Pancreas (tissue), 10 donors: Measurements from ENCODE around the gene MYBPHL. TPM values are rescaled to one million over a fixed set of nuclear protein-coding genes. Genes with fewer than 3 reads are reported as not detected.

Source experiments
- ATAC-seq, 4 donors: fragments of 200-7000 bp; cut with Tn5 transposase; one replicate each; pipeline versions ENCODE4 v1.8.0 to v1.9.1; 2020; ENCODE audit warnings: mild to moderate bottlenecking in 4 of 4, moderate library complexity in 4 of 4
- DNase-seq, 6 donors: peaks; one replicate each; pipeline ENCODE4 v3.0.0-alpha.2; 2020
- FAIRE-seq: peaks from 2 replicates; lab custom pipeline; 2012; peaks lifted over from hg19 to GRCh38; lab: Jason Lieb, UNC
- H3K27ac ChIP-seq, 4 donors: fragments of 200-600 bp; sonication (generic); 1 replicate in 3 of 4; 2 replicates in 1 of 4; pipeline versions ENCODE4 v1.5.0 to v1.8.0; 2020
- H3K27me3 ChIP-seq, 4 donors: fragments of 200-600 bp; one replicate each; pipeline ENCODE4 v1.8.0; 2021
- H3K36me3 ChIP-seq, 3 donors: fragments of 200-600 bp; sonication (generic) in 1 of 3; one replicate each; pipeline versions ENCODE4 v1.5.0 to v1.8.0; 2020 to 2021
- H3K4me1 ChIP-seq, 3 donors: fragments of 200-600 bp; one replicate each; pipeline ENCODE4 v1.8.0; 2021
- H3K4me3 ChIP-seq, 4 donors: fragments of 200-600 bp; sonication (generic) in 2 of 4; one replicate each; pipeline versions ENCODE4 v1.5.0 to v1.8.0; 2020 to 2021
- H3K9me3 ChIP-seq, 4 donors: fragments of 200-600 bp; one replicate each; pipeline ENCODE4 v1.8.0; 2021
- WGBS, 2 donors: extraction: QIAGEN DNeasy Blood & Tissue Kit; methylation state at CpG; one replicate each; pipeline ENCODE4 v1.1.7; 2013; 5-methylcytosine and 5-hydroxymethylcytosine counted together
- intact Hi-C, 3 donors: fragments of 100-400 bp; cut with DNase I; formaldehyde crosslinking; loops; one replicate each; pipeline versions ENCODE4 v1.11.1 to v1.14.2; 2022
- polyA plus RNA-seq, 2 donors: library from polyadenylated mRNA; stranded (reverse); fragments of 200-250 nt; gene quantifications; one replicate each; pipeline ENCODE4 v1.2.3, GENCODE V29; 2013
- total RNA-seq, 6 donors: library from RNA; stranded (reverse); fragmentation: NEBNext Ultra II Directional in 4 of 6; extraction: Animal tissue kit (Norgen Biotek cat#: 25700) in 4 of 6; gene quantifications; one replicate each; pipeline versions ENCODE4 v1.2.1 to v1.2.4, GENCODE V29; 2021 to 2023
- TF ChIP-seq, protein P1 (sequence below), 4 donors: fragments of 200-600 bp; sonication (generic) in 3 of 4; IDR thresholded peaks; one replicate each; pipeline versions ENCODE4 v1.5.0 to v1.8.0; 2021; ENCODE audit warnings: antibody characterized with exemption in 4 of 4
- donor health status: healthy with polysubstance abuse.
- donor health status: DM: no; HTN: no; CAD: no; lungs with moderate emphysema.
- donor health status: DM: no; HTN: no; CAD: no.
- donor health status: control.
- donor health status: control.
- donor health status: Bipolar disorder and iron deficiency.
- donor health status: DM: yes; HTN: yes; CAD: no.
- donor health status: DM: no; HTN: no; CAD: no.
- donor health status: DM: no; HTN: no; CAD: no.
- donor health status: DM: yes; HTN: yes; CAD: no.

The MYBPHL gene
- total and polyA plus RNA-seq, 8 donors = 0.26 to 1.1 (median 0.27) TPM; not detected in 4

- TF ChIP-seq, protein P1, sequence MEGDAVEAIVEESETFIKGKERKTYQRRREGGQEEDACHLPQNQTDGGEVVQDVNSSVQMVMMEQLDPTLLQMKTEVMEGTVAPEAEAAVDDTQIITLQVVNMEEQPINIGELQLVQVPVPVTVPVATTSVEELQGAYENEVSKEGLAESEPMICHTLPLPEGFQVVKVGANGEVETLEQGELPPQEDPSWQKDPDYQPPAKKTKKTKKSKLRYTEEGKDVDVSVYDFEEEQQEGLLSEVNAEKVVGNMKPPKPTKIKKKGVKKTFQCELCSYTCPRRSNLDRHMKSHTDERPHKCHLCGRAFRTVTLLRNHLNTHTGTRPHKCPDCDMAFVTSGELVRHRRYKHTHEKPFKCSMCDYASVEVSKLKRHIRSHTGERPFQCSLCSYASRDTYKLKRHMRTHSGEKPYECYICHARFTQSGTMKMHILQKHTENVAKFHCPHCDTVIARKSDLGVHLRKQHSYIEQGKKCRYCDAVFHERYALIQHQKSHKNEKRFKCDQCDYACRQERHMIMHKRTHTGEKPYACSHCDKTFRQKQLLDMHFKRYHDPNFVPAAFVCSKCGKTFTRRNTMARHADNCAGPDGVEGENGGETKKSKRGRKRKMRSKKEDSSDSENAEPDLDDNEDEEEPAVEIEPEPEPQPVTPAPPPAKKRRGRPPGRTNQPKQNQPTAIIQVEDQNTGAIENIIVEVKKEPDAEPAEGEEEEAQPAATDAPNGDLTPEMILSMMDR (IDR thresholded peaks at IDR 0.05) = no peak
- H3K4me1 ChIP-seq = peaks cover 0 to 4% (median 0%) of the 10 kb centered on the region in 3 donors
- FAIRE-seq (no peak), DNase-seq (no peak), ATAC-seq (peak in 3 of 4 donors; percentile 19 to 51 (median 34))
- WGBS, 2 donors = 79 to 86% methylated on average over 33 of the region's 33 CpGs
- no peaks in the 10 kb centered on the region for H3K27me3 ChIP-seq
- no peaks in the 10 kb centered on the region for H3K9me3 ChIP-seq
- no peaks in the 10 kb centered on the region for H3K36me3 ChIP-seq
- no peak overlapping the region for H3K4me3 ChIP-seq
- peak overlapping the region in 3 of 4 donors; percentile 41 to 62 (median 55) for H3K27ac ChIP-seq
- intact Hi-C loops = loop anchor here in 1 of 3 donors (5.0 kb wide), 1 partner anchor 279 kb away; no protein-coding TSS in a partner anchor
These were observed 53.7 kb downstream of the MYBPHL start for GRCh38 chr1:109252893-109253802.

DNA sequence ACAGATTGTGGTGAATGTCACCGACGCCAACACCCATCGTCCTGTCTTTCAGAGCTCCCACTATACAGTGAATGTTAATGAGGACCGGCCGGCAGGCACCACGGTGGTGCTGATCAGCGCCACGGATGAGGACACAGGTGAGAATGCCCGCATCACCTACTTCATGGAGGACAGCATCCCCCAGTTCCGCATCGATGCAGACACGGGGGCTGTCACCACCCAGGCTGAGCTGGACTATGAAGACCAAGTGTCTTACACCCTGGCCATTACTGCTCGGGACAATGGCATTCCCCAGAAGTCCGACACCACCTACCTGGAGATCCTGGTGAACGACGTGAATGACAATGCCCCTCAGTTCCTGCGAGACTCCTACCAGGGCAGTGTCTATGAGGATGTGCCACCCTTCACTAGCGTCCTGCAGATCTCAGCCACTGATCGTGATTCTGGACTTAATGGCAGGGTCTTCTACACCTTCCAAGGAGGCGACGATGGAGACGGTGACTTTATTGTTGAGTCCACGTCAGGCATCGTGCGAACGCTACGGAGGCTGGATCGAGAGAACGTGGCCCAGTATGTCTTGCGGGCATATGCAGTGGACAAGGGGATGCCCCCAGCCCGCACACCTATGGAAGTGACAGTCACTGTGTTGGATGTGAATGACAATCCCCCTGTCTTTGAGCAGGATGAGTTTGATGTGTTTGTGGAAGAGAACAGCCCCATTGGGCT is 54.5 kb downstream of the MYBPHL start:
- Histone ChIP-seq H3K36me3 (no peaks in the 10 kb centered on the region), H3K9me3 (no peaks in the 10 kb centered on the region), H3K4me1 (peaks cover 0 to 4% (median 0%) of the 10 kb centered on the region in 3 donors), H3K27me3 (no peaks in the 10 kb centered on the region), H3K27ac (no peak overlapping the region), H3K4me3 (no peak overlapping the region)
- FAIRE-seq = no peak
- 95 to 96% methylated on average over 31 of the region's 31 CpGs for WGBS, 2 donors
- ATAC-seq = no peak
- intact Hi-C loops = loop anchor here in 1 of 3 donors (5.0 kb wide), 1 partner anchor 280 kb away; no protein-coding TSS in a partner anchor
- TF ChIP-seq, protein P1 (IDR thresholded peaks at IDR 0.05) = no peak
- DNase-seq = no peak

DNA sequence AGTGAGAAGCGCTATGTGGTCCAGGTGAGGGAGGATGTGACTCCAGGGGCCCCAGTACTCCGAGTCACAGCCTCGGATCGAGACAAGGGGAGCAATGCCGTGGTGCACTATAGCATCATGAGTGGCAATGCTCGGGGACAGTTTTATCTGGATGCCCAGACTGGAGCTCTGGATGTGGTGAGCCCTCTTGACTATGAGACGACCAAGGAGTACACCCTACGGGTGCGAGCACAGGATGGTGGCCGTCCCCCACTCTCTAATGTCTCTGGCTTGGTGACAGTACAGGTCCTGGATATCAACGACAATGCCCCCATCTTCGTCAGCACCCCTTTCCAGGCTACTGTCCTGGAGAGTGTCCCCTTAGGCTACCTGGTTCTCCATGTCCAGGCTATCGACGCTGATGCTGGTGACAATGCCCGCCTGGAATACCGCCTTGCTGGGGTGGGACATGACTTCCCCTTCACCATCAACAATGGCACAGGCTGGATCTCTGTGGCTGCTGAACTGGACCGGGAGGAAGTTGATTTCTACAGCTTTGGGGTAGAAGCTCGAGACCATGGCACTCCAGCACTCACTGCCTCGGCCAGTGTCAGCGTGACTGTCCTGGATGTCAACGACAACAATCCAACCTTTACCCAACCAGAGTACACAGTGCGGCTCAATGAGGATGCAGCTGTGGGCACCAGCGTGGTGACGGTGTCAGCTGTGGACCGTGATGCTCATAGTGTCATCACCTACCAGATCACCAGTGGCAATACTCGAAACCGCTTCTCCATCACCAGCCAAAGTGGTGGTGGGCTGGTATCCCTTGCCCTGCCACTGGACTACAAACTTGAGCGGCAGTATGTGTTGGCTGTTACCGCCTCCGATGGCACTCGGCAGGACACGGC is 55.3 kb downstream of the MYBPHL start:
- H3K36me3 ChIP-seq = no peaks in the 10 kb centered on the region
- H3K27ac ChIP-seq = no peak overlapping the region
- no peak overlapping the region for H3K4me3 ChIP-seq
- intact Hi-C loops = loop anchor here in 1 of 3 donors (5.0 kb wide), 1 partner anchor 281 kb away; no protein-coding TSS in a partner anchor
- ATAC-seq (no peak), DNase-seq (no peak), FAIRE-seq (no peak)
- 96% methylated on average over 32 of the region's 32 CpGs for WGBS, 2 donors
- no peaks in the 10 kb centered on the region for H3K9me3 ChIP-seq
- H3K4me1 ChIP-seq = peaks cover 0 to 4% (median 0%) of the 10 kb centered on the region in 3 donors
- H3K27me3 ChIP-seq = no peaks in the 10 kb centered on the region
- TF ChIP-seq, protein P1 (IDR thresholded peaks at IDR 0.05) = no peak

DNA sequence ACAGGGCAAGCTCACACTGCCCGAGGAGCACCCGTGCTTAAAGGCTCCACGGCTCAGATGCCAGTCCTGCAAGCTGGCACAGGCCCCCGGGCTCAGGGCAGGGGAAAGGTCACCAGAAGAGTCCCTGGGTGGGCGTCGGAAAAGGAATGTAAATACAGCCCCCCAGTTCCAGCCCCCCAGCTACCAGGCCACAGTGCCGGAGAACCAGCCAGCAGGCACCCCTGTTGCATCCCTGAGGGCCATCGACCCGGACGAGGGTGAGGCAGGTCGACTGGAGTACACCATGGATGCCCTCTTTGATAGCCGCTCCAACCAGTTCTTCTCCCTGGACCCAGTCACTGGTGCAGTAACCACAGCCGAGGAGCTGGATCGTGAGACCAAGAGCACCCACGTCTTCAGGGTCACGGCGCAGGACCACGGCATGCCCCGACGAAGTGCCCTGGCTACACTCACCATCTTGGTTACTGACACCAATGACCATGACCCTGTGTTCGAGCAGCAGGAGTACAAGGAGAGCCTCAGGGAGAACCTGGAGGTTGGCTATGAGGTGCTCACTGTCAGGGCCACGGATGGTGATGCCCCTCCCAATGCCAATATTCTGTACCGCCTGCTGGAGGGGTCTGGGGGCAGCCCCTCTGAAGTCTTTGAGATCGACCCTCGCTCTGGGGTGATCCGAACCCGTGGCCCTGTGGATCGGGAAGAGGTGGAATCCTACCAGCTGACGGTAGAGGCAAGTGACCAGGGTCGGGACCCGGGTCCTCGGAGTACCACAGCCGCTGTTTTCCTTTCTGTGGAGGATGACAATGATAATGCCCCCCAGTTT is 56.1 kb downstream of the MYBPHL start:
- TF ChIP-seq, protein P1 (IDR thresholded peaks at IDR 0.05) = no peak
- Histone ChIP-seq H3K27me3 (no peaks in the 10 kb centered on the region), H3K27ac (no peak overlapping the region), H3K36me3 (no peaks in the 10 kb centered on the region), H3K4me1 (peaks cover 0 to 4% (median 0%) of the 10 kb centered on the region in 3 donors), H3K9me3 (no peaks in the 10 kb centered on the region), H3K4me3 (peak overlapping the region in 3 of 4 donors; percentile 63 to 73 (median 64))
- 81 to 84% methylated on average over 33 of the region's 33 CpGs for WGBS, 2 donors
- intact Hi-C loops = loop anchor here in 1 of 3 donors (5.0 kb wide), 1 partner anchor 282 kb away; no protein-coding TSS in a partner anchor
- FAIRE-seq (no peak), DNase-seq (peak in 3 of 6 donors; percentile 14 to 76 (median 57)), ATAC-seq (no peak)
